ENCODE data around the gene VEPH1. TPM values are rescaled to one million over a fixed set of nuclear protein-coding genes. Genes with fewer than 3 reads are reported as not detected.

VEPH1 gene
- total and polyA plus RNA-seq, 9 of the 15 experiments (the other 6 are each of a cell fraction or from before 2014, with no cell fraction given) = 4.5 to 15.6 (median 5.8) TPM

GRCh38 chr3:157279237-157279636 lies 224.0 kb downstream of the VEPH1 start (continued):
- no peak for TF ChIP-seq ZNF407 (IDR thresholded peaks at IDR 0.05; ENCODE audit: low read depth)
- peak in 1 of 2 experiments; percentile 33; a peak in 1 of 4 replicates for TF ChIP-seq ZNF639 (CRISPR knock-in tag; conservative IDR thresholded peaks at IDR 0.05 in 1 of 2, IDR thresholded peaks at IDR 0.05 in 1 of 2)
- TF ChIP-seq TSHZ1 (CRISPR knock-in tag; IDR thresholded peaks at IDR 0.05) = no peak
- no peak for TF ChIP-seq ZNF124 (CRISPR knock-in tag; IDR thresholded peaks at IDR 0.05)
- TF ChIP-seq ZNF398 (CRISPR knock-in tag; IDR thresholded peaks at IDR 0.05) = no peak
- peak; percentile 68; the same call in 1 of the 2 replicates for TF ChIP-seq SMARCA4 (IDR thresholded peaks at IDR 0.05)
- no peak for TF ChIP-seq CTCF (IDR thresholded peaks at IDR 0.05 in 2 of 3, conservative IDR thresholded peaks at IDR 0.05 in 1 of 3; ENCODE audit: insufficient read depth in 2 of 3, low read depth in 1 of 3, low read length in 3 of 3)
- TF ChIP-seq HES1 (IDR thresholded peaks at IDR 0.05; ENCODE audit: low read depth) = no peak
- no peak for TF ChIP-seq BCL6 (CRISPR knock-in tag; IDR thresholded peaks at IDR 0.05)
